ENCODE results near the gene DDX41.

DNA sequence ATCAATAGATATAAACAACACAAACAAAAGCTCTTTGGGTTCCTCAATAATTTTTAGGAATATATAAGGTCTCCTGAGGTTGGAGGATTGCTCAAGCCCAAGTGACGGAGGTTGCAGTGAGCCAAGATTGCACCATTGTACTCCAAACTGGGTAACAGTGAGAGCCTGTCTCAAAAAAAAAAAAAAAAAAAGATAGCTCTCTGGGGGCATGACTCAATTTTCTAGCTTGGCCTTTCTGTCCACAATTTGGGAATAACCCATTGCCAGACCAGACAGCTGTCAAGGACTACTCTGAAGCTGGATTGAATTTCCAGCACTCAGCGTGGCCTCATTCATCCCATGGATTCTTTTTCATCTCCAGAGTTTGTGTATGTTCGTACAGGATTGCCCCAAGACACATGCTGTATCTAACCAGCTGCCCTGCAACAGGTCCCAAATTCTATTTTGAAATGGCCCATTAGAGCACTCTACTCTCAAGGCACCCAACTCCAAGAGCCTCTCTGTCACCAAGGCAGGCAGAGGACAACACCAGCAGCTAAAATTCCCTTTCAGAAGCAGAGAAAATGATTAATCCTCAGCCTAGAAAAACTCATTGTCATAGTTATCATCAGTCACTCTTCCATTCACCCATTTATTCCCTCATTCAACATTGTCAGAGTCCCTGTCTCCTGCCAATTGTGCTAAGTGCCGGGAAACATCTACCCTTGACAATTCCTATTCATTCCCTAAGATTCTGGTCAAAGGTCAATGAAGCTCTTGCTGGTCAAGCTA lies 28.9 kb upstream of the DDX41 start:
- no peak for TF ChIP-seq EP300 (IDR thresholded peaks at IDR 0.05)
- TF ChIP-seq, protein P1, sequence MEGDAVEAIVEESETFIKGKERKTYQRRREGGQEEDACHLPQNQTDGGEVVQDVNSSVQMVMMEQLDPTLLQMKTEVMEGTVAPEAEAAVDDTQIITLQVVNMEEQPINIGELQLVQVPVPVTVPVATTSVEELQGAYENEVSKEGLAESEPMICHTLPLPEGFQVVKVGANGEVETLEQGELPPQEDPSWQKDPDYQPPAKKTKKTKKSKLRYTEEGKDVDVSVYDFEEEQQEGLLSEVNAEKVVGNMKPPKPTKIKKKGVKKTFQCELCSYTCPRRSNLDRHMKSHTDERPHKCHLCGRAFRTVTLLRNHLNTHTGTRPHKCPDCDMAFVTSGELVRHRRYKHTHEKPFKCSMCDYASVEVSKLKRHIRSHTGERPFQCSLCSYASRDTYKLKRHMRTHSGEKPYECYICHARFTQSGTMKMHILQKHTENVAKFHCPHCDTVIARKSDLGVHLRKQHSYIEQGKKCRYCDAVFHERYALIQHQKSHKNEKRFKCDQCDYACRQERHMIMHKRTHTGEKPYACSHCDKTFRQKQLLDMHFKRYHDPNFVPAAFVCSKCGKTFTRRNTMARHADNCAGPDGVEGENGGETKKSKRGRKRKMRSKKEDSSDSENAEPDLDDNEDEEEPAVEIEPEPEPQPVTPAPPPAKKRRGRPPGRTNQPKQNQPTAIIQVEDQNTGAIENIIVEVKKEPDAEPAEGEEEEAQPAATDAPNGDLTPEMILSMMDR (IDR thresholded peaks at IDR 0.05), result no peak
